Measurements from ENCODE around the gene LRRC1.

GRCh38 chr6:53930330-53930729 is 135.5 kb downstream of the LRRC1 start:
- TF ChIP-seq POLR2AphosphoS5 (IDR thresholded peaks at IDR 0.05; ENCODE audit: insufficient read depth, low read depth, low read length) (no peak), CTCF (IDR thresholded peaks at IDR 0.05; ENCODE audit: extremely low read depth in 1 of 2, insufficient read depth in 1 of 2, low read depth in 1 of 2, low read length in 2 of 2) (no peak), POLR2A (IDR thresholded peaks at IDR 0.05; ENCODE audit: low read depth, low read length) (no peak), MYC (IDR thresholded peaks at IDR 0.05; ENCODE audit: low read depth, low read length) (no peak)
